GM19025 (cell line): ENCODE results near the gene DOCK11.
A peak's percentile ranks its signal among the peaks of the same experiment; 100 is the strongest.
"Not testable (repeated sequence)": the region's sequence is repeated elsewhere in the genome, so short reads cannot be mapped to it uniquely, and the experiment has no call there.

Source experiments
- ATAC-seq: cut with Tn5 transposase; IDR thresholded peaks from one replicate; pipeline ENCODE4 v1.9.1; 2021; ENCODE audit warnings: mild to moderate bottlenecking, low read depth, moderate library complexity; ENCODE audit not compliant: unreplicated experiment

The DOCK11 gene

DNA sequence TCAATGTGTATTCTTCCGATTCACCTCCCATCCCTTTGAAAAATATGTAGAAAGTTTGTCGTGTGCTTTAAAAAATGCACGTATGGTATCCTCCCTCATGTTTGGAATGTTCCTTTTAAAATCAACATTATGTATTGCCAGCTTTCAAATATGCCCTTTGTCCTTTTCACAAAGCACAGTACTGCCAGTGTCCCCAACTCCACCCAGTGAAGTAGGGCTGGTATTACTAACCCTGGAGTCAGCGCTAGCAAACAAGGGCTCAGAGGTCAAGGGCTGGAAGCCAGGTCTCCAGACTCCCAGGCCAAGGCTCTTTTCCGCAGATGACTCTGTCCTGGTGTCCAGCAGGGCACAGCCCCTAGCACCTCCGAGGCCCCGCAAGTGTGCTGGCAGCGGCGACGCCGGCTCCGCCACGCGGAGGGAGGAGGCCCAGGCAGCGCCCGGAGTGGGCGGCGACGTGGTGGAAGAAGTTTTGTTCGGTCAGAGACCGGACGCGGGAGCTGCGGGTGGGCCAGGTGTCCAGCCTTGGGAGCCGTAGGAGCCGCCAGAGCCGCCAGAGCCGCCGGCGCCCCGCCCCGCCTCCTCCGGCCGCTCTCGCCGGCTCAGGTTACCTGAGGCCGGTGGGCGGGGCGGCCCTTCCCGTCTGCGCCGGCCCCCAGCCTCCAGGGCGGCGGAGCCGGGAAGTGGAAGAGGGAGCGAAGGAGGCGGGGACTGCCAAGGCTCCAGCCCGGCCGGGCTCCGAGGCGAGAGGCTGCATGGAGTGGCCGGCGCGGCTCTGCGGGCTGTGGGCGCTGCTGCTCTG is 231.5 kb downstream of the DOCK11 start, which contains the start of gene IL13RA1:
Gene IL13RA1 (plus strand): TSS at position 720 of the 799 bp plus-strand sequence. CDS start 33 bp downstream, at position 753.
- ATAC-seq, result peak; percentile 59

DNA sequence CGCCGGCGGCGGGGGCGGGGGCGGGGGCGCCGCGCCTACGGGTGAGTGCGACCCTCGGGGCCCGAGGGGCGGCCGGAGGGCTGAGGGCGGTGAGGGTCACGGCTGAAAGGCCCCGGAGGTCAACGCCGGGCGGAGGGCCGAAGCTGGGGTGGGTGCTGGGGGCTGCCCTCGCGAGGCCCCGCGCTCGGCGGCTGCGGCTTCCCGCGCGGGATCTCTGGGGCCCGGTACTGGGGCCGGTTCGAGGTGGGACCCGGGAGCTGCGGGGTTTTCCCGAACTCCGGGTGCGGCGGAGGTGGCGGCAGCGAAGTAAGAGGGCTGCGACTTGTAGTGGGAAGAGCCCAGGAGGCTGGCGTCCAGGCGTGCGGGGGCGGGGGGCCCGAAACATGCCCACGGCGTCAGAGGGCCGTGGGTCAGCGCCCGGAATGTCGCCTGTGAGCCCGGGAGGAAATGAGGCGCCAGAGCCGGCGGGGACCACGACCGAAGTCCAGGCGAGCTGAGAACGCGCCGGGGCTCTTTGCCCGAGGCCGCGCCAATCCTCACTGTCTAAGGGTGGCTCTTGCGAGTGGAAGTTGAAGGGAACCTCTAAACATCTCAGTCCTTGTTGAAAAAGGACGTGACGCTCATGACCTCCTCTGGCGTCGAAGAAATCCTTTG is 232.2 kb downstream of the DOCK11 start:
- peak; percentile 17 for ATAC-seq

DNA sequence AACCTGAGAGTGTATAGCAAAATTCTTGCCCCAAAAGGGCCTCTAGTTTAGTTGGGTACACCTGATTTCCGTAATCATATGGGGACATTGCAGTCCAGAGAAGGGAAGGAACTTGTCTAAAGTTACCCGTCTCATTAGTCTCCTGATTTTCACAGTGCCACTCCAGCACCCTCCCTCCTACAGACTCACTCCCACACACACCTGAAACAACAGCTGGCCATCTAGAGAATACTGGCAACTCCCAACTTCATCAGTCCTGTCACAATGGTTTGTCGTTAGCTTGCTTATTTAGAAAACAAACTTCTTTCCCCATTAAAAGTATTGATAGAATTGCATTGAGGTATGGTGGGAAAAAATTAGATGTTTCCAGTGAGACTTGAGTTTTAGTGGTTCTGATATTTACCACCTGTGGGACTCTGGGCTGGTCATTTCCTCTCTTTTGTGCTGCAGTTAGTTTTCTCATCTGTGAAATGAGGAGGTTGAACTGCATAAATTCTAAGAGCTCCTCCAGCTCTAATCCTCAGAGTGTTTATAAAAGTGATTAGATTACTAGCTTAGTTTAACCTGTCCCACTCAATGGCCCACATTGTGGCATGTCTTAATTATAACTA is 233.5 kb downstream of the DOCK11 start:
- no peak for ATAC-seq

GRCh38 chrX:118730500-118731247 is 235.1 kb downstream of the DOCK11 start:
- ATAC-seq, result no peak

GRCh38 chrX:118732551-118732950 is 236.9 kb downstream of the DOCK11 start:
- ATAC-seq, result not testable (repeated sequence)

GRCh38 chrX:118734909-118735308 is 239.3 kb downstream of the DOCK11 start:
- no peak for ATAC-seq
